ENCODE results near the gene LSM14B. TPM values are rescaled to one million over a fixed set of nuclear protein-coding genes. Genes with fewer than 3 reads are reported as not detected.

Gene LSM14B
- total RNA-seq, 4 donors from 2014 or later: 32.4 to 45.7 (median 37.0) TPM

DNA sequence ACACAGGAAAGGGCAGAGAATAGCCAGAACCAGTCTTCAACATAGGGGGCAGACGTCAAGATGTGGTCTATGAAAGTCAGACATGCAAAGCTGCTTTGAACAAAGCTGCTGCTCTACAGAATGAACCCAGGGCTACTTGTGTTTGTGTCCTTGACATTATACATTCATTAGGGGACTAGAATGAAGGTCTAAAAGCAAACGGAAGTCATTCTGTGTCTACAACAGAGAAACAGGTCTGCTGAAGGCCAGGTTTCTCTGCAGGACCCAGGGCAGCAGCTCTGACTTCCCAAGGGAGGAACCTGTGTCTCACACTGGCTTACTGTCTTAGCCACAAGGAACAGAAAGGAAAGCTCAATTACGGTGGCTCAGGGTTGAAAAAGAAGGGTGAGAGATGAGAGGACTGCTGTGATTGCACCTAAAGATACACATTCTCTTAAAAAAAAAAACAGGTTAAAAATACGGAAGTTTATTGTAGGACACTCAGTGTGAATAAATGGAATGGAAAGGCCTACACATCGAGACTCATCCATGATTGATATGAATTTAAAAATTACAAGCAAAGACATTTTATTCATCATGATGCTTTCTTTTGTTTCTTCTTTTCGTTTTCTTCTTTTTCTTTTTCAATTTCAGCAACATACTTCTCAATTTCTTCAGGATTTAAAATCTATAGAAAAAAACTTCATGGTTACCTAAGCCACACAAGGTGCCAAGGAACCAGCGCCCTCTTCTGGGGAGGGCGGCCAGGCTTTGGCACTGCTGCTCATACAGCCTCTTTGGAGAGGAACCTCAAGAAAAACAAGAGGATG is 14.2 kb downstream of the LSM14B start:
- DNase-seq (ENCODE audit: low spot score in 2 of 2): no peak
- no peak overlapping the region for H3K27ac ChIP-seq
- no peaks in the 10 kb centered on the region for H3K27me3 ChIP-seq
- no peaks in the 10 kb centered on the region for H3K9me3 ChIP-seq
- TF ChIP-seq POLR2AphosphoS5 (IDR thresholded peaks at IDR 0.05): no peak
- TF ChIP-seq, protein P1, sequence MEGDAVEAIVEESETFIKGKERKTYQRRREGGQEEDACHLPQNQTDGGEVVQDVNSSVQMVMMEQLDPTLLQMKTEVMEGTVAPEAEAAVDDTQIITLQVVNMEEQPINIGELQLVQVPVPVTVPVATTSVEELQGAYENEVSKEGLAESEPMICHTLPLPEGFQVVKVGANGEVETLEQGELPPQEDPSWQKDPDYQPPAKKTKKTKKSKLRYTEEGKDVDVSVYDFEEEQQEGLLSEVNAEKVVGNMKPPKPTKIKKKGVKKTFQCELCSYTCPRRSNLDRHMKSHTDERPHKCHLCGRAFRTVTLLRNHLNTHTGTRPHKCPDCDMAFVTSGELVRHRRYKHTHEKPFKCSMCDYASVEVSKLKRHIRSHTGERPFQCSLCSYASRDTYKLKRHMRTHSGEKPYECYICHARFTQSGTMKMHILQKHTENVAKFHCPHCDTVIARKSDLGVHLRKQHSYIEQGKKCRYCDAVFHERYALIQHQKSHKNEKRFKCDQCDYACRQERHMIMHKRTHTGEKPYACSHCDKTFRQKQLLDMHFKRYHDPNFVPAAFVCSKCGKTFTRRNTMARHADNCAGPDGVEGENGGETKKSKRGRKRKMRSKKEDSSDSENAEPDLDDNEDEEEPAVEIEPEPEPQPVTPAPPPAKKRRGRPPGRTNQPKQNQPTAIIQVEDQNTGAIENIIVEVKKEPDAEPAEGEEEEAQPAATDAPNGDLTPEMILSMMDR (IDR thresholded peaks at IDR 0.05): peak; percentile 58 to 85
- no peak for TF ChIP-seq POLR2A (IDR thresholded peaks at IDR 0.05)
- TF ChIP-seq EP300 (IDR thresholded peaks at IDR 0.05): no peak
- H3K4me1 ChIP-seq: peaks cover 40% of the 10 kb centered on the region
- H3K36me3 ChIP-seq: peaks cover 82% of the 10 kb centered on the region
- 52% methylated on average over 8 of the region's 8 CpGs for WGBS
- H3K4me3 ChIP-seq: no peak overlapping the region

GRCh38 chr20:62137092-62137384 is 14.8 kb downstream of the LSM14B start:
- Histone ChIP-seq H3K27ac (no peak overlapping the region), H3K9me3 (no peaks in the 10 kb centered on the region), H3K4me1 (peaks cover 40% of the 10 kb centered on the region), H3K27me3 (no peaks in the 10 kb centered on the region), H3K4me3 (no peak overlapping the region), H3K36me3 (peaks cover 76% of the 10 kb centered on the region)
- TF ChIP-seq POLR2A (IDR thresholded peaks at IDR 0.05): no peak
- TF ChIP-seq EP300 (IDR thresholded peaks at IDR 0.05): no peak
- no peak for TF ChIP-seq POLR2AphosphoS5 (IDR thresholded peaks at IDR 0.05)
- TF ChIP-seq, protein P1 (IDR thresholded peaks at IDR 0.05): no peak
- WGBS: 83% methylated on average over 6 of the region's 6 CpGs
- DNase-seq (ENCODE audit: low spot score in 2 of 2): no peak

GRCh38 chr20:62137478-62138203 is 15.4 kb downstream of the LSM14B start:
- H3K9me3 ChIP-seq: no peaks in the 10 kb centered on the region
- H3K36me3 ChIP-seq: peaks cover 70% of the 10 kb centered on the region
- TF ChIP-seq POLR2A (IDR thresholded peaks at IDR 0.05) (no peak), EP300 (IDR thresholded peaks at IDR 0.05) (no peak), POLR2AphosphoS5 (IDR thresholded peaks at IDR 0.05) (no peak)
- TF ChIP-seq, protein P1 (IDR thresholded peaks at IDR 0.05): no peak
- 82% methylated on average over 8 of the region's 8 CpGs for WGBS
- H3K27ac ChIP-seq: no peak overlapping the region
- no peak overlapping the region for H3K4me3 ChIP-seq
- no peaks in the 10 kb centered on the region for H3K27me3 ChIP-seq
- H3K4me1 ChIP-seq: peaks cover 37% of the 10 kb centered on the region
- no peak for DNase-seq (ENCODE audit: low spot score in 2 of 2)

DNA sequence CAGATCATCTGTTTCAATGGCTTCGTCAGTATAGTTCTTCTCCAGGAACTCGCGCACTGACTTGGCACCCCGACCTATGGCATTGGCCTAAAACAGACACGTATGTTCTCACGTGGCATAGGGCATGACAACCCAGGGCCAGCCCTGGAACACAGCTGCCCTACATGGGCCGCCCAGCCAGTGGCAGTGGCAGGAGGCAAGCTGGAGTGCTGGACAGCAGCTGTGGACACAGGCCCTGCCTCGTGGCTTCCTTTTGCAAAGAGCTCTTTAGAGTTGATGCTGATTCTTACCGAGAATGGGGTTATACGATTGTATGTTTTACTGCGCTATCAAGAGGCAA is 15.9 kb downstream of the LSM14B start:
- no peak for DNase-seq (ENCODE audit: low spot score in 2 of 2)
- peaks cover 32% of the 10 kb centered on the region for H3K4me1 ChIP-seq
- TF ChIP-seq EP300 (IDR thresholded peaks at IDR 0.05): no peak
- TF ChIP-seq, protein P1 (IDR thresholded peaks at IDR 0.05): no peak
- no peak for TF ChIP-seq POLR2A (IDR thresholded peaks at IDR 0.05)
- TF ChIP-seq POLR2AphosphoS5 (IDR thresholded peaks at IDR 0.05): no peak
- no peaks in the 10 kb centered on the region for H3K9me3 ChIP-seq
- no peaks in the 10 kb centered on the region for H3K27me3 ChIP-seq
- H3K36me3 ChIP-seq: peaks cover 65% of the 10 kb centered on the region
- no peak overlapping the region for H3K27ac ChIP-seq
- 77% methylated on average over 11 of the region's 11 CpGs for WGBS
- no peak overlapping the region for H3K4me3 ChIP-seq

DNA sequence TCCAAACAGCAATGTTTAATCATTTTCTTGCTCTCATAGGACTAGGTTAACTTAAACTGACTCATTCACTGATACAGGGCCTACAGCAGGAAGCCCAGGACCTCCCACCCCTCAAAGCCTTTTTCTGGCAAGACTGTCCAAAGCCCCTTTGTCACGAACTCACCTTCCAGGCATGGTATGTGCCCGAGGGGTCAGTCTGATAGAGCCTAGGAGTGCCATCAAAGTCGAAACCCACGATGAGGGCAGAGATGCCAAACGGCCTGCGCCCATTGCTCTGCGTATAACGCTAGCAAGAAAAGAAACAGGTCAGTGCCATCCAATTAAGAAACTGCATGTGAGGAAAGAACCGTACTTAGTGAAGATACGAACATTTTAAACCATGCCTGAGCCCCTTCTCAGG is 16.6 kb downstream of the LSM14B start:
- no peak for TF ChIP-seq POLR2AphosphoS5 (IDR thresholded peaks at IDR 0.05)
- TF ChIP-seq, protein P1 (IDR thresholded peaks at IDR 0.05): no peak
- TF ChIP-seq EP300 (IDR thresholded peaks at IDR 0.05): no peak
- TF ChIP-seq POLR2A (IDR thresholded peaks at IDR 0.05): no peak
- WGBS: 90% methylated on average over 10 of the region's 10 CpGs
- Histone ChIP-seq H3K27ac (no peak overlapping the region), H3K4me1 (peaks cover 29% of the 10 kb centered on the region), H3K9me3 (no peaks in the 10 kb centered on the region), H3K4me3 (no peak overlapping the region), H3K27me3 (no peaks in the 10 kb centered on the region), H3K36me3 (peaks cover 59% of the 10 kb centered on the region)
- DNase-seq (ENCODE audit: low spot score in 2 of 2): no peak

All from suprapubic skin (tissue), 4 donors.